ENCODE measurements around the gene COL24A1. TPM values are rescaled to one million over a fixed set of nuclear protein-coding genes. Genes with fewer than 3 reads are reported as not detected.

Gene COL24A1
- total and polyA plus RNA-seq, 2 of the 13 experiments (the other 11 are each of a cell fraction or from before 2014, with no cell fraction given) = 0.04 to 0.13 TPM

DNA sequence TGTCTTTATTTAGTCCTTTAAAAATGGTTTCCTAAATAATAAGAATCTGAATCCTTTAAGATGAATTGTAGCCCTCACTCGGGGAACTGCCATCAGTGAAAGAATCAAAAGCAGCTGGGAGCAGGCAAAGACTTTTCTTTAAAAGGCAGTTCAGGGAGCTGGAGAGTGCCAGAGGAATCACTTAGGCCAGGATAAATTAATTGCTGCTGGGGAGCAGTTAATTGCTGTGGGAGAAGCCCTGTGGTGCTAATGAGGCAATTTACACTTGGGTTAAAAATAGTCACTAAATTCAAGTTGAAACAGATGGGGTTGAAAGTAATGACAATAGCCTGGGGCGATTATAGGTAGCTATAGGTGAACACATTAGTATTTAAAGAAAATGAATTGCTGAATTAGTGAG is 38.7 kb upstream of the COL24A1 start (continued):
- no peak for TF ChIP-seq SRY (CRISPR knock-in tag; IDR thresholded peaks at IDR 0.05)
- TF ChIP-seq, protein P1, sequence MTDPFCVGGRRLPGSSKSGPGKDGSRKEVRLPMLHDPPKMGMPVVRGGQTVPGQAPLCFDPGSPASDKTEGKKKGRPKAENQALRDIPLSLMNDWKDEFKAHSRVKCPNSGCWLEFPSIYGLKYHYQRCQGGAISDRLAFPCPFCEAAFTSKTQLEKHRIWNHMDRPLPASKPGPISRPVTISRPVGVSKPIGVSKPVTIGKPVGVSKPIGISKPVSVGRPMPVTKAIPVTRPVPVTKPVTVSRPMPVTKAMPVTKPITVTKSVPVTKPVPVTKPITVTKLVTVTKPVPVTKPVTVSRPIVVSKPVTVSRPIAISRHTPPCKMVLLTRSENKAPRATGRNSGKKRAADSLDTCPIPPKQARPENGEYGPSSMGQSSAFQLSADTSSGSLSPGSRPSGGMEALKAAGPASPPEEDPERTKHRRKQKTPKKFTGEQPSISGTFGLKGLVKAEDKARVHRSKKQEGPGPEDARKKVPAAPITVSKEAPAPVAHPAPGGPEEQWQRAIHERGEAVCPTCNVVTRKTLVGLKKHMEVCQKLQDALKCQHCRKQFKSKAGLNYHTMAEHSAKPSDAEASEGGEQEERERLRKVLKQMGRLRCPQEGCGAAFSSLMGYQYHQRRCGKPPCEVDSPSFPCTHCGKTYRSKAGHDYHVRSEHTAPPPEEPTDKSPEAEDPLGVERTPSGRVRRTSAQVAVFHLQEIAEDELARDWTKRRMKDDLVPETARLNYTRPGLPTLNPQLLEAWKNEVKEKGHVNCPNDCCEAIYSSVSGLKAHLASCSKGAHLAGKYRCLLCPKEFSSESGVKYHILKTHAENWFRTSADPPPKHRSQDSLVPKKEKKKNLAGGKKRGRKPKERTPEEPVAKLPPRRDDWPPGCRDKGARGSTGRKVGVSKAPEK (CRISPR knock-in tag; IDR thresholded peaks at IDR 0.05; ENCODE audit: borderline replicate concordance) = no peak
- TF ChIP-seq, protein P2, sequence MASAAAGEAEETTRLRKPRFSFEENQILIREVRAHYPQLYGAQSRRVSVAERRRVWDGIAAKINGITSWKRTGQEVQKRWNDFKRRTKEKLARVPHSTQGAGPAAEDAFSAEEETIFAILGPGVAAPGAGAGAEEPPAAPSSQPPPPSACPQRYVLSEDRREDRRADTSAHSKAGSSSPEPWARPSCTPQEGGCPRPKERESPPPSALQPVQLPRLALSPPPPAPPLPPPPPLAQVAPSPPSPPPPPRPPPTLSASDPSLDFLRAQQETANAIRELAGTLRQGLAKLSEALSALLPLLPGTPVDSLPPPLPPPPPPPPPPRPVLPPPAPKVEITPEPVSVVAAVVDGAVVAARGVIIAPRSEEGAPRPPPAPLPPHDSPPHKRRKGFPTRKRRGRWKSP (CRISPR knock-in tag; IDR thresholded peaks at IDR 0.05) = no peak
- TF ChIP-seq, protein P3, sequence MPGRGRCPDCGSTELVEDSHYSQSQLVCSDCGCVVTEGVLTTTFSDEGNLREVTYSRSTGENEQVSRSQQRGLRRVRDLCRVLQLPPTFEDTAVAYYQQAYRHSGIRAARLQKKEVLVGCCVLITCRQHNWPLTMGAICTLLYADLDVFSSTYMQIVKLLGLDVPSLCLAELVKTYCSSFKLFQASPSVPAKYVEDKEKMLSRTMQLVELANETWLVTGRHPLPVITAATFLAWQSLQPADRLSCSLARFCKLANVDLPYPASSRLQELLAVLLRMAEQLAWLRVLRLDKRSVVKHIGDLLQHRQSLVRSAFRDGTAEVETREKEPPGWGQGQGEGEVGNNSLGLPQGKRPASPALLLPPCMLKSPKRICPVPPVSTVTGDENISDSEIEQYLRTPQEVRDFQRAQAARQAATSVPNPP (CRISPR knock-in tag; IDR thresholded peaks at IDR 0.05) = no peak

DNA sequence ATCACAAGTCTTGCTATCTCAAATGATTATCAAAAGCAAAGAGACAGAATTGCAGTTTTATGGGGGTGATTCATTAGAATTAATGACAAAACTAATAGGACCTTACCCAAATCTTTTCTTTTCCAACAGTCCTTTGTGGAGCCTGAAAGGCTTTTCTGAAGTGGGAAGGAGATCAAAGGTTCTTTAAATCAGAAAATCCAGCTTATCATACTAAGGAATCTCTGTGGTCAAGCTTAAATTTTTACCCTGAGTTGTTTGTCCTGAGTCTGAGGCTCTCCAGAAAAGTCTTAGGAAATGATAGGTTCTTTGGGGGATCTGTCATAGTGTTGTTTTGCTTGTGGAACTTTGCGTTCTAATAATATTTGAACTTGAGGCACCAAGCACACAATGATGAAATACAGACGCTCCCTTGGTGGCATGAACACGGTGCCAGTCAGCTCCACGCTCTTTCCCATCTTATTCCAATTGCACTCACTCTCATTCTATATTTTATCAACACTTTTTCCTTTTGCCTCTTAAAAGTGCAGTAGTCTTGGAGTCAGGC is 38.0 kb upstream of the COL24A1 start:
- POLR2A ChIA-PET = no interaction called here
- no peak for FAIRE-seq
- WGBS (ENCODE audit: low lambda C conversion rate) = 5% methylated on average over 4 of the region's 4 CpGs

More for the DNA sequence above, 38.0 kb upstream of the COL24A1 start:
- Histone ChIP-seq H3K79me2 (ENCODE audit: insufficient read depth, low read length) (no peaks in the 10 kb centered on the region), H3K27me3 (ENCODE audit: control insufficient read depth in 1 of 2, insufficient read depth in 2 of 2, low read length in 2 of 2) (no peaks in the 10 kb centered on the region), H4K20me1 (ENCODE audit: insufficient read depth, low read length) (no peaks in the 10 kb centered on the region), H2AFZ (ENCODE audit: low read length) (no peak overlapping the region), H3K9me3 (ENCODE audit: low read length) (no peaks in the 10 kb centered on the region), H3K4me3 (replicated peaks in 1 of 3; ENCODE audit: insufficient read depth in 1 of 3, low read depth in 2 of 3, low read length in 3 of 3) (no peak overlapping the region), H3K9ac (ENCODE audit: insufficient read depth, low read depth, low read length) (no peak overlapping the region), H3K36me3 (replicated peaks in 1 of 2; ENCODE audit: control insufficient read depth in 1 of 2, insufficient read depth in 2 of 2, low read length in 2 of 2) (no peaks in the 10 kb centered on the region), H3K4me2 (ENCODE audit: low read depth, low read length) (no peak overlapping the region), H3K27ac (ENCODE audit: extremely low read length, insufficient read depth, low read length) (no peak overlapping the region), H3K4me1 (ENCODE audit: insufficient read depth, low read length) (no peaks in the 10 kb centered on the region)
- CTCF ChIA-PET (ENCODE audit: low intra/inter-chr PET ratio, low total read pairs) = no interaction called here
- ATAC-seq (no peak), DNase-seq (ENCODE audit: low spot score) (no peak)
- intact Hi-C loops (cut with micrococcal nuclease; ENCODE audit: unreplicated experiment) = no loop called here
- BruUV-seq (replicated peaks) = no TSS peak
- TF ChIP-seq ATRX (CRISPR knock-in tag; IDR thresholded peaks at IDR 0.05; ENCODE audit: borderline replicate concordance) = no peak
- TF ChIP-seq ZNF552 (CRISPR knock-in tag; IDR thresholded peaks at IDR 0.05; ENCODE audit: borderline replicate concordance) = no peak
- TF ChIP-seq POLR2G (IDR thresholded peaks at IDR 0.05; ENCODE audit: low read depth, low read length) = no peak
- TF ChIP-seq, protein P4, sequence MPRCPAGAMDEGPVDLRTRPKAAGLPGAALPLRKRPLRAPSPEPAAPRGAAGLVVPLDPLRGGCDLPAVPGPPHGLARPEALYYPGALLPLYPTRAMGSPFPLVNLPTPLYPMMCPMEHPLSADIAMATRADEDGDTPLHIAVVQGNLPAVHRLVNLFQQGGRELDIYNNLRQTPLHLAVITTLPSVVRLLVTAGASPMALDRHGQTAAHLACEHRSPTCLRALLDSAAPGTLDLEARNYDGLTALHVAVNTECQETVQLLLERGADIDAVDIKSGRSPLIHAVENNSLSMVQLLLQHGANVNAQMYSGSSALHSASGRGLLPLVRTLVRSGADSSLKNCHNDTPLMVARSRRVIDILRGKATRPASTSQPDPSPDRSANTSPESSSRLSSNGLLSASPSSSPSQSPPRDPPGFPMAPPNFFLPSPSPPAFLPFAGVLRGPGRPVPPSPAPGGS (CRISPR knock-in tag; IDR thresholded peaks at IDR 0.05) = no peak
- TF ChIP-seq, protein P5, sequence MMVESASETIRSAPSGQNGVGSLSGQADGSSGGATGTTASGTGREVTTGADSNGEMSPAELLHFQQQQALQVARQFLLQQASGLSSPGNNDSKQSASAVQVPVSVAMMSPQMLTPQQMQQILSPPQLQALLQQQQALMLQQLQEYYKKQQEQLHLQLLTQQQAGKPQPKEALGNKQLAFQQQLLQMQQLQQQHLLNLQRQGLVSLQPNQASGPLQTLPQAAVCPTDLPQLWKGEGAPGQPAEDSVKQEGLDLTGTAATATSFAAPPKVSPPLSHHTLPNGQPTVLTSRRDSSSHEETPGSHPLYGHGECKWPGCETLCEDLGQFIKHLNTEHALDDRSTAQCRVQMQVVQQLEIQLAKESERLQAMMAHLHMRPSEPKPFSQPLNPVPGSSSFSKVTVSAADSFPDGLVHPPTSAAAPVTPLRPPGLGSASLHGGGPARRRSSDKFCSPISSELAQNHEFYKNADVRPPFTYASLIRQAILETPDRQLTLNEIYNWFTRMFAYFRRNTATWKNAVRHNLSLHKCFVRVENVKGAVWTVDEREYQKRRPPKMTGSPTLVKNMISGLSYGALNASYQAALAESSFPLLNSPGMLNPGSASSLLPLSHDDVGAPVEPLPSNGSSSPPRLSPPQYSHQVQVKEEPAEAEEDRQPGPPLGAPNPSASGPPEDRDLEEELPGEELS (CRISPR knock-in tag; IDR thresholded peaks at IDR 0.05) = no peak
- TF ChIP-seq ARHGAP35 (CRISPR knock-in tag; IDR thresholded peaks at IDR 0.05; ENCODE audit: borderline replicate concordance) = no peak
- in situ Hi-C loops (cut with HindIII; ENCODE audit: extremely low pct_ligation_motif_present, low pct_unique_long_range_greater_than_20kb) = no loop called here
